ENCODE data around the gene AKAP13. TPM values are rescaled to one million over a fixed set of nuclear protein-coding genes. Genes with fewer than 3 reads are reported as not detected.
"Not testable (repeated sequence)": the region's sequence is repeated elsewhere in the genome, so short reads cannot be mapped to it uniquely, and the experiment has no call there.

AKAP13 gene
- total RNA-seq, 1 donor from 2014 or later, result 152 TPM

DNA sequence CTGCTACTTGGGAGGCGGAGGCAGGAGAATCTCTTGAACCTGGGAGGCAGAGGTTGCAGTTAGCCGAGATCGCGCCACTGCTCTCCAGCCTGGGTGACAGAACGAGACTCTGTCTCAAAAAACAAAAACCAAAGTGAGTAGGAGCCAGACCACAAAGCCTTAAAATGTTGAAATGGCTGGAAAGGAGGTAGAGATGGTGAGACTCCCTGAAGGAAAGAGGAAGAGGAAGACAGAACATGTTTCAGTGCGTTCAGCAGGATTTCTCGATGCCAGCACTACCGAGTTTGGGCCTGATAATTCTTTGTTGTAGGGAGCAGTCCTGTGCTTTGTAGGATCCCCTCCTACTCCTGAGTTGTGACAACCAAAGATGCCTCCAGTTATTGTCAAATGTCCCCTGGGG lies 189.9 kb downstream of the AKAP13 start:
- DNase-seq (ENCODE audit: low read depth), result no peak

DNA sequence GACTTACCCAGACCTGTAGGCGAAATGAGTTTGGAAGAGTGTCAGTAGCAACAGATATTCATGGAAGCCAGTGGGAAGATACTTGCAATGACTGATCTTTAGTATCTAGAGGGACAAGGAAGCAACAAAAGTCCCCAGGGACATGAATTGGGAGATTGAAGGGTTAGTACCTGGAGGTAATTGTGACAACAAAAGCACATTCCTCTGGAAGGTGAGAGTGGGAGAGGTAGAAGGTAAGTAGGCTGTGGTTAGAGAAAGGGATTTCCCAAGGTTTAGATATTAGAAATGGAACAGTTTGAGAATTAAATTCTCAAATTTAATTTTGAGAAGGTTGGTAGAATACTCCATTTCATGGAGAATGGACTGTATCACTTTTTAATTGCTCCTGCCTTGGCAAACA lies 191.4 kb downstream of the AKAP13 start:
- DNase-seq (ENCODE audit: low read depth), result no peak

GRCh38 chr15:85576392-85576791 lies 196.0 kb downstream of the AKAP13 start:
- DNase-seq (ENCODE audit: low read depth), result no peak

DNA sequence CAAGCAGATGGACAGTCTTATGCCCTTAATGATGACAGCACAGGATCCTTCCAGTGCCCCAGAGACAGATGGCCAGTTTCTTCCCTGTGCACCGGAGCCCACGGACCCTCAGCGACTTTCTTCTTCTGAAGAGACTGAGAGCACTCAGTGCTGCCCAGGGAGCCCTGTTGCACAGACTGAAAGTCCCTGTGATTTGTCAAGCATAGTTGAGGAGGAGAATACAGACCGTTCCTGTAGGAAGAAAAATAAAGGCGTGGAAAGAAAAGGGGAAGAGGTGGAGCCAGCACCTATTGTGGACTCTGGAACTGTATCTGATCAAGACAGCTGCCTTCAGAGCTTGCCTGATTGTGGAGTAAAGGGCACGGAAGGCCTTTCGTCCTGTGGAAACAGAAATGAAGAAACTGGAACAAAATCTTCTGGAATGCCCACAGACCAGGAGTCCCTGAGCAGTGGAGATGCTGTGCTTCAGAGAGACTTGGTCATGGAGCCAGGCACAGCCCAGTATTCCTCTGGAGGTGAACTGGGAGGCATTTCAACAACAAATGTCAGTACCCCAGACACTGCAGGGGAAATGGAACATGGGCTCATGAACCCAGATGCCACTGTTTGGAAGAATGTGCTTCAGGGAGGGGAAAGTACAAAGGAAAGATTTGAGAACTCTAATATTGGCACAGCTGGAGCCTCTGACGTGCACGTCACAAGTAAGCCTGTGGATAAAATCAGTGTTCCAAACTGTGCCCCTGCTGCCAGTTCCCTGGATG lies 198.7 kb downstream of the AKAP13 start:
- peak; percentile 57 for DNase-seq (ENCODE audit: low read depth)

DNA sequence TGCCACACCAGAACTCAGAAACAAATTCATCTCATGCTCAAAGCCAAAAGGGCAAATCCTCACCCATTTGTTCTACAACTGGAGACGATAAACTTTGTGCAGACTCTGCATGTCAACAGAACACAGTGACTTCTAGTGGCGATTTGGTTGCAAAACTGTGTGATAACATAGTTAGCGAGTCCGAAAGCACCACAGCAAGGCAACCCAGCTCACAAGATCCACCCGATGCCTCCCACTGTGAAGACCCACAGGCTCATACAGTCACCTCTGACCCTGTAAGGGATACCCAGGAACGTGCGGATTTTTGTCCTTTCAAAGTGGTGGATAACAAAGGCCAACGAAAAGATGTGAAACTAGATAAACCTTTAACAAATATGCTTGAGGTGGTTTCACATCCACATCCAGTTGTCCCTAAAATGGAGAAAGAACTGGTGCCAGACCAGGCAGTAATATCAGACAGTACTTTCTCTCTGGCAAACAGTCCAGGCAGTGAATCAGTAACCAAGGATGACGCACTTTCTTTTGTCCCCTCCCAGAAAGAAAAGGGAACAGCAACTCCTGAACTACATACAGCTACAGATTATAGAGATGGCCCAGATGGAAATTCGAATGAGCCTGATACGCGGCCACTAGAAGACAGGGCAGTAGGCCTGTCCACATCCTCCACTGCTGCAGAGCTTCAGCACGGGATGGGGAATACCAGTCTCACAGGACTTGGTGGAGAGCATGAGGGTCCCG lies 199.7 kb downstream of the AKAP13 start:
- DNase-seq (ENCODE audit: low read depth), result peak; percentile 79

DNA sequence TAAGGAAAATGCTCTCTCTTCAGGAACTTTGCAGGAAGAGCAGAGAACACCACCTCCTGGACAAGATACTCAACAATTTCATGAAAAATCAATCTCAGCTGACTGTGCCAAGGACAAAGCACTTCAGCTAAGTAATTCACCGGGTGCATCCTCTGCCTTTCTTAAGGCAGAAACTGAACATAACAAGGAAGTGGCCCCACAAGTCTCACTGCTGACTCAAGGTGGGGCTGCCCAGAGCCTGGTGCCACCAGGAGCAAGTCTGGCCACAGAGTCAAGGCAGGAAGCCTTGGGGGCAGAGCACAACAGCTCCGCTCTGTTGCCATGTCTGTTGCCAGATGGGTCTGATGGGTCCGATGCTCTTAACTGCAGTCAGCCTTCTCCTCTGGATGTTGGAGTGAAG lies 200.5 kb downstream of the AKAP13 start:
- peak; percentile 56 for DNase-seq (ENCODE audit: low read depth)

DNA sequence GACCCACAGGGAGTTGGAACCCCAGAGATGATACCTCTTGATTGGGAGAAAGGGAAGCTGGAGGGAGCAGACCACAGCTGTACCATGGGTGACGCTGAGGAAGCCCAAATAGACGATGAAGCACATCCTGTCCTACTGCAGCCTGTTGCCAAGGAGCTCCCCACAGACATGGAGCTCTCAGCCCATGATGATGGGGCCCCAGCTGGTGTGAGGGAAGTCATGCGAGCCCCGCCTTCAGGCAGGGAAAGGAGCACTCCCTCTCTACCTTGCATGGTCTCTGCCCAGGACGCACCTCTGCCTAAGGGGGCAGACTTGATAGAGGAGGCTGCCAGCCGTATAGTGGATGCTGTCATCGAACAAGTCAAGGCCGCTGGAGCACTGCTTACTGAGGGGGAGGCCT lies 201.1 kb downstream of the AKAP13 start:
- no peak for DNase-seq (ENCODE audit: low read depth)

DNA sequence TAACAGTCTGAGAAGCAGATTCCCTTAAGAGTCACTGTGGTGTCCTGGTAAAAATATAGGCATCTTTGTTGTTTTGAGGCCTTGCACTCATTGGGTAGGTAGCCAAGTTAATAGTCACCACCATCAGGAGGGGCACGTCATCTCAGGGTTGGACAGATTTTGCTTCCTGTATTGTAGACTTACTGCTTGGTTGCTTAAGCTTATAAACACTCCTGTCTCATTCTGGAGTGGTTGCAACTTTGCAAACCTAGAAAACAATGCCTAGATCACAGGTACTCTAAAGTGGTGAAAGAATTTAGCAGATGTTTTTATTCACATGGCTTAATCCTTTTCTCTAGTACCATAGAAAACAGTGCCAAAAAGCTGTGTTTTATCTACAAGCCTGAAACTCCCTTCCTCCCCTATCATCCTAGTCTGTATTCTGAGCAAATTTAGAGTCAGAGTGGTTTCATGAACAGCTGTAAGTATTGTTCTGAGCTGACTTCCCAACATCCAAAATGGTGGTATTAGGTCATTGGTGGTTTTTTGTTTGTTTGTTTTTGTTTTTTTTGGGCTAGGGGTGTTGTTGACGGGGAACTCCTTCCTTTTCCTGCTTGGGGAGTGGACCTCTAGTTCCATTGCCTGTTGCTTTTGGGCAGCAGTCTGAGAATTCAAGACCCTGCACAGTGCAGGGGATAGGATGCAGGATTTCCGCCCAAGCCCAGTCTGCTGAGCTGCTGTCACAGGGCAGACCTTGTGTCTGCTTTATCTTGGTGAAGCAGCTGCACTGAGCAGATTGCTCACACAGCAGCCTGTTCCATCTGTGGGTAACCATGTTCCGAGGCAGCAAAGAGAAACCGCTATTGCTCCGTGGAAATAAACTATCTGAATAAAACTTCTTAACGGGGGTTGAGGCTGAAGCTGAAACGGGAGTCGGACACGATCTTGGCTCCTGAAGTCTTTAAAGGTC lies 202.0 kb downstream of the AKAP13 start:
- DNase-seq (ENCODE audit: low read depth), result peak; percentile 89

DNA sequence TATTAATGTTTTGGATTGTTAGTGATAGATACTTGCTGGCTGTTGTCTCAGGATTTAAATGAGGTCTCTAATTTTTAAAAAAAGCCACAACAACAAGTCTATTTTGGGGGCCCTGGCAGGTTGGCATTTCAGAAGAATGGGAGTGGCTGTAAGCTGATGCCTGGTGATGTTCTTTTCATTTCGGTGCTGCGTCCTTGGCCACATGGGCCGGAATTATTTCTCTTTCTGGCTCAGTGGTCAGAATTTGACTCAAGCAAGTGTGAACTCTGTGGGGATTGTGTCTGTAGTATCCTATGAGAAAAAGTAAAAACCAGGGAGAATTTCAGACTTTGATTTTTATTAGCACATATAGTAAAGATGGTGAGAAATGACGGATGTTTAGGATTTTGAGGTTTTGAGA lies 203.0 kb downstream of the AKAP13 start:
- DNase-seq (ENCODE audit: low read depth), result no peak

GRCh38 chr15:85583923-85584390 lies 203.6 kb downstream of the AKAP13 start:
- peak; percentile 80 for DNase-seq (ENCODE audit: low read depth)

DNA sequence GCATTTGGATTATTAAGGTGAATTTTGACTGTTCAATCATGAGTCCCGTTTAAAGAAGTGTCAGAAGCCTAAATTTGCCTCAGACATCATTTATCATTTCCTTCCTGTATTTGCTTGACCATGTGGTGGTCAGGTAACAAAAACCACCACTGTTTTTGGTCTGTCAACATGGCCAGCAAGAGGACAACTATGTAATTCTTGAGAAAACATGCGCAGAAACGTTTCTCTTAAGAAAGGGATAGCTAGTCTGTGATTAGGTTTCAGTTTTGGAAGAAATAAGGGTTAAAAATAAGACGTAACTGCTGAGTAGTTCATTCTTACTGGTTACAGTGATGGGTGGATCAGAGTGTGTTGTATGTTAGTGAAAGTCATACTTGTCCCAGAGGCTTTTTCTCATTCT lies 204.5 kb downstream of the AKAP13 start:
- DNase-seq (ENCODE audit: low read depth), result no peak

GRCh38 chr15:85586196-85586595 lies 205.8 kb downstream of the AKAP13 start:
- not testable (repeated sequence) for DNase-seq (ENCODE audit: low read depth)

GRCh38 chr15:85587707-85588411 lies 207.5 kb downstream of the AKAP13 start:
- peak; percentile 91 for DNase-seq (ENCODE audit: low read depth)

DNA sequence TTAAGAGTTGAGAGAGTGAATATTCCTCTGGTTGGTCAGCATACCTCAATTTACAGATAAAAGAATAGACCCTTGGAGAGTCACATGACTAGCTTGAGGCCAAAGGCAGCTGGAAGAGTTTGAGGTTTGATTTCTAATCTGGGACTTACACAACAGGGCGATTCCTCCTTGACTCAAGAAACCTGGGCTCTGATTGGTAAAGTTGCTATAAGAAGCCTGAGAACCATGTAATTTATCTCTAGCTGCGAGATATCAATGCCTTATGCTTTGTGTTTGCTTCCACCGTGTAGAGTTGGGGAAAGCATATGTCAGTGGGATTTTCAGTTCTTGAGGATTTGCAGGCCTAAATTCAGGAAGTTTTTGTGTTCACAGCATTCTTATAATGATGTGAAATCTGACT lies 208.3 kb downstream of the AKAP13 start:
- peak; percentile 60 for DNase-seq (ENCODE audit: low read depth)

- DNase-seq (ENCODE audit: low read depth), result peak; percentile 97
These were observed 209.4 kb downstream of the AKAP13 start for GRCh38 chr15:85589851-85590250.

DNA sequence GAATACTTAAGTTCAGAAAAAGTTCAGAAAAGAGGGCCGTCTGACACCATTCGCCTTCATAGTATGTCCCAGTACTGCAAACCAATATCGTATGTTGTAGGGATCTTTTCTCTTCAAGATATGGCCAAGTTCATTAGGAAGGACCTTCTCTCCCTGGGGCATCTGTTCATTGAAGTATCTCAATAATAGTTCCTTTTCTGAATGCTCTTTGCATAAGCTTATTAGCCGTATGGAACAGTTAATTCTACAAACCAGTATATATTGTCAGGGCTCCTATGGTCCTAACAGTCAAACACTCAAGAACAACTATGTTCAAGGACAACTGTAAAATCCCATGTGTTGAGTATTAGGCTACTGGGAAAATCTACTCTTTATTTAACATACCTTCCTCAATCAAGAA lies 211.2 kb downstream of the AKAP13 start:
- DNase-seq (ENCODE audit: low read depth), result no peak

- peak; percentile 91 for DNase-seq (ENCODE audit: low read depth)
These were observed 211.7 kb downstream of the AKAP13 start for GRCh38 chr15:85592148-85592547.

DNA sequence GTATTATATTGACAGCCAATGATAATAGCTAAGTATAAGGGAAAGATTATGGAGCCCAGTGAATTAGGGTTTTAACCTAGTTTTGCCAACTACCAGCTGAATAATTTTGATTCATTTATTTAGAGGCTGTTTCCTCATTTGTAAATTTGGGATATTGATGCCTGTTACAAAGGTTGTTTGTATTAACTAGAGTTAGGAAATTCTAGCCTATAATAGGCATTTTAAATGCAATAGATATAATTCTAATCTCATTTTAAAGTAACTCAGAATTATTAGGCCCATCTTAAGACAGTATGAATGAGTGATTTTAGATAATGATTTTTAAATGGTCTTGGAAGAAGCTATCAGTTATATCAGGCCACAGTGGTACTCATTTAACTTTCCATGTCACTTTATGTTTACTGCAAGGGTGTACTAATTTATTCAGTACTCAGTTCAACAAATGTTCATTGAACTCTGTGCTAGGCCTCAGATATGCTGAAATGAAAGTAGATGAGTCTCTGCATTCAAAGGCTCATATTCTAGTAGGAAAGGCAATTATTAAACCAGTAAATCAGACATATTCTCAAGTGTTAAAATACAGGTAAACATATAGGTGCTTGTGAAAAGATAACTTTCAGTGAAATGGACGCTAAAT lies 213.5 kb downstream of the AKAP13 start:
- no peak for DNase-seq (ENCODE audit: low read depth)

DNA sequence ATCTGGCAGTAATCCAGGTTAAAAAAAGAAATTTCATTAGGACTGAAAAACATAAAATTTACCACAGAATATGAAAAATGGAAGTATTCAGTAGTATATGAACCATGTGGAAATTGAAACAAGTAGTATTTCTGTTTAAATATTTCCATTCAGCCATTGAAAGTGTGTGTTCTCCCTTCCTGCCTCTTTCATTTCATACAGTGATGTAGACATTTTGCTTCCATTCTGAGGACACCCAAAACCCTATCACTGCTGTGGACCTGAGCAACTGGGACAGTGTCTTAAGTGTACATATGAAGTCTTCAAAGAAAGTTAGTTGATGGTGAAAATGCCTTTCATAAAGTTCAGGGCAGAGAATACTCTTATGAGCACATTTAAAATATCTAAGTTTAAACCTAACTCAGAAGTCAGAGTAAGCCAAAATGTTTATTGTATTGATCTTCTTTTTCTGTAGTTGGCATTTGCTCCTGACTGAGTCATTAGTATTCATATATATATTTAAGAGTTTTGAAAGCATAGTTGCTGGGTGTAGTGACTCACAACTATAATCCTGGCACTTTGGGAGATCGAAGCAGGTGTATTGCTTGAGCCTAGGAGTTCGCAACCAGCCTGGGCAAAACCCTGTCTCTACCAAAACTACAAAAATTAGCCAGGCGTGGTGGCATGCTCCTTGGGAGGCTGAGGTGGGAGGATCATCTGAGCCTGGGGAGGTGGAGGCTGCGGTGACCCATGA lies 215.6 kb downstream of the AKAP13 start:
- no peak for DNase-seq (ENCODE audit: low read depth)

- no peak for DNase-seq (ENCODE audit: low read depth)
These were observed 216.9 kb downstream of the AKAP13 start for GRCh38 chr15:85597155-85597815.
